Epithelial cell of prostate (primary cell): ENCODE data around the gene MED15.

ENCODE experiments used
- DNase-seq: peaks from one replicate; pipeline ENCODE4 v3.0.0-alpha.2; 2011; ENCODE audit warnings: low read depth, low spot score
- H3K27ac ChIP-seq: fragments of 450-650 bp; 2 replicates; pipeline ENCODE4 v1.5.1; 2017; ENCODE audit warnings: mild to moderate bottlenecking

The MED15 gene

DNA sequence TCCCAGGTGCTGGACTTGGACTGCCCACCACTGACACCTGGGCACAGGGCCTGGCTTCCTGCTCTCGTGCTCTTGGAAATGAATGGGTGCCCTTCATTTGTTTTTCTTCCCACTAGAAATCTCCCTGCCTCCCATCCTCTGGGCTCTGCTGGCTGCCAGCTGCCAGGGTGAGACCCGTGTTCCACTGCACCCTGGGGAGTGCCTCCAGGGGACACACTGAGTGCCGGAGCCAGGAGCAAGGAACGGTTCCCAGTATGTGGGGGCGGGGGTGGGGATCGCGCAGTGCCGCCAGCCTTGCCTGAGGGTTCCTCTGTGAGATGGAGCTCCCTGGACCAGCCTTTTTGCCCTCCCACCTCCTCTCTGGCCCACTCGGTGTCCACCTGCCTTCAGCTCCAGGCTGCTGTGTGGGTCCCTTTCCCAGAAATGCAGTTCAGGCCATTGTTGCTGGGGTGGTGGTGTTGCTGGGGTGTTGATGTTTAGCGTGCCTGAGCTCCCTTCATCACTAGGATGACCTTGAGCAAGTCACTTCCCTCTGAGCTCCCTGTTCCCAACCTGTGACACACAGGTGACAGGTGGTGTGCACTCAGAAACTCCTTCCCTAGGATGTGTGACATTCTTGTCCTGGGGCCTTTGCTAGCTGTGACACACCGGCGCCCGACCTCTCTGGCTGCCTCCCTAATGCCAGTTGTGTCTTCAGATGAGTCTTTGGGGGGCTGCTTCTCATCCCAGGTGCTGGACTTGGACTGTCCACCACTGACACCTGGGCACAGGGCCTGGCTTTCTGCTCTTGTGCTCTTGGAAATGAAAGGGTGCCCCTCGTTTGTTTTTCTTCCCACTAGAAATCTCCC is 72.1 kb downstream of the MED15 start:
- DNase-seq: no peak
- no peak overlapping the region for H3K27ac ChIP-seq

DNA sequence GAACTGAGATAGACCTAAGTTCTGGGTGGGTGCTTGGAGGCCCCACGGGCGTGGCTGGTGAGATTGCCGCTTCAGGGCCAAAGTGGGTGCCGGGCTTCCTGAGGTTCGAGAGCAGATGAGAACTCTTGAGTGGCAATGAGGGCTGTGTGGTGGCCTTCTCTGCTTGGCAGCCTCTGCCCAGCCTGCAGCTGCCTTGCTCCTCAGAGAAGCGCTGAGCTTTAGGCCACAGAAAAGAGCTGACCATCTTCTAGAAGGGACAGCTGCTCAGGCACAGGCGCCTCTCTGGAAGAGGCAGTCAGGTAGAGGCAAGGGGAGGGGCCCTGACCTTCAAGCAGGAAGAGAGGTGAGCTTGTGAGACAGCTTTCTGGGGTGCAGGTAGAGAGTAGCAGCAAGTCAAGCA is 72.8 kb downstream of the MED15 start:
- DNase-seq: no peak
- H3K27ac ChIP-seq: no peak overlapping the region

DNA sequence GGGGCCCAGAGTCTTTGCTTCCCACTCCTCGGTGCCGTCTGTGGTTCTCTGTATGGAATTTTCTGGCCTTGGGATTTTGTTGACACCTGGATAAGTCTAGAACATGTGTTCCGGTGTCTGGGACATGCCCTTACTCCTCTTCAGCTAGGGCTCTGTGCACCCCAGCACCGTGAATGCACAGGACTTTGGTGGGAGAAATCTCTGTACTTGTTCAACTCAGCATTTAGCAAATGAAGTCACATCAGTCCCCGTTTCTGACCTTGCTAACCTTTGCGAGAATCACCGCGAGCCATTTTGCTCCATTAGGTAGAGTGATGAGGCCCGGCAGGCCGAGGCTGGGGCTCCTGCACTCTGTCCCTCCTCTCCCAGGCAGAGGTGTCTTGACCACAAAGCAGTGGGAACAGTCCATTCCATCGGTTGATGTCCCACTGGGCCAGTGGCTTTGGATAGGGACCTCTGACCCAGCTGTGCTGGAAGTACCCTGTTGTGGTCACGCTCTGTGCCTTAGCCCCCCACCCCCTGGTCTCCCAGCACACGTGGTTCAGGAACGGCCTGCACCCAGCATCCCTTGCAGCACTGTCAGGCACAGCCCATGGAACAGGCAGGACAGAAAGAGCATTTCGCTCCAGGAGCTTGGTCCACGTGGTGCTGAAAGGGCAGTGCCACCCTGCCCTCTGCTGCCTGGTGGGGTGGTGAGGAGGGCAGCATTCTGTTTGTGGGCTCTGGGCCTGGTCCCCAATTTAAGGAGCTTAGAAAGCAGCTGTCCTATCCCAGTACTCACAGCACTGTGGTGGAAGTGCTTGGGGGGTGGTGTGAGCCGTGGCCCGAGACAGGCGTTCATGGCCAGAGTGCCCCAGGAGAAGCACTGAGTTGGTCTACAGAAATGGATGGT is 73.4 kb downstream of the MED15 start:
- DNase-seq: no peak
- no peak overlapping the region for H3K27ac ChIP-seq

DNA sequence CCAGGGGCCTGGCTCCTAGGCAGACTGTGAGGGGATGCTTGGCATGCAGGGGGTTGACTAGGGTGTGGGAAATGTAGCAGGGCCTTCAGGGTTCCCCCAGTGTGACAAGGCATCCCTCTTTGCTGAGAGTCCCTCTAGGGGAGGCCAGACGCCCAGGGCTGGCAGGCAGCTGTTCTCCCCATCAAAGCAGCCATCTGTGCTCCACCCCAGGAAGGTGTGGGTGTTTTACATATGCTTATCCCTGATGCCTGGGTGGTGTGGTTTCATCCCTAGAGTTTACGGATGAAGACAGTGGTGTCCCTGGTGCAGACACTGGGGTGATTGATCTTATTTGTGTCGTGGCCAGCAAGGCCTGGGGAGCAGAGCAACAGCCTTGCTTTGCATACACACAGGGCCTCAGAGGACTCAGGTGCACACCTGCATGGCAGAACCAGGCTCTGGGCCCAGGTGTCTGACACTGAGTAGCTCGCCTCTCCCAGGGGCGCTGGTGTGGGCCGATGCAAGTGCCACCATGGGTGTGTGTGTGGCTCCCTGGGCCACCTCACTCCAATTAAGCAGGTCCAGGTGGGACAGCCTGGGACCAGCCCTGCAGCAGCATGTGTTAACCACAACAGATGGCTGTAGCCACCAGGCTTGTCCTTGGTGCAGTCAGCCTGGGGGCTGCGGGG is 74.2 kb downstream of the MED15 start:
- no peak for DNase-seq
- no peak overlapping the region for H3K27ac ChIP-seq

DNA sequence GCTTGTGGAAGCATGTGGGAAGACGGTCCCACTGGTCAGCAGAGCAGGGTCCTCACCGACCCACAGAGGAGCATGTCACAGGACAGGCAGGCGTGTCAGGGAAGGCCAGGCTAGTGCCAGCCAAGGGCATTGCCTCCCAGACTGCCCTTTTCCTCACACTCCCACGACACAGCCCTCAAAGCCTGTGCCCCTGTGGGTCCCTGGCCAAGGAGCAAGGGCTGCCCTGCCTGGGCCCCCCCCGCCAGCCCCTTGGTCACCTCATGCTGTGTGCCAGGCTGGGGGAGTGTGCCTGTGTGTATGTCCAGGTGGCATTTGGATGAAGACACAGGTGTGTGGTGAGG is 74.7 kb downstream of the MED15 start:
- DNase-seq: no peak
- no peak overlapping the region for H3K27ac ChIP-seq

DNA sequence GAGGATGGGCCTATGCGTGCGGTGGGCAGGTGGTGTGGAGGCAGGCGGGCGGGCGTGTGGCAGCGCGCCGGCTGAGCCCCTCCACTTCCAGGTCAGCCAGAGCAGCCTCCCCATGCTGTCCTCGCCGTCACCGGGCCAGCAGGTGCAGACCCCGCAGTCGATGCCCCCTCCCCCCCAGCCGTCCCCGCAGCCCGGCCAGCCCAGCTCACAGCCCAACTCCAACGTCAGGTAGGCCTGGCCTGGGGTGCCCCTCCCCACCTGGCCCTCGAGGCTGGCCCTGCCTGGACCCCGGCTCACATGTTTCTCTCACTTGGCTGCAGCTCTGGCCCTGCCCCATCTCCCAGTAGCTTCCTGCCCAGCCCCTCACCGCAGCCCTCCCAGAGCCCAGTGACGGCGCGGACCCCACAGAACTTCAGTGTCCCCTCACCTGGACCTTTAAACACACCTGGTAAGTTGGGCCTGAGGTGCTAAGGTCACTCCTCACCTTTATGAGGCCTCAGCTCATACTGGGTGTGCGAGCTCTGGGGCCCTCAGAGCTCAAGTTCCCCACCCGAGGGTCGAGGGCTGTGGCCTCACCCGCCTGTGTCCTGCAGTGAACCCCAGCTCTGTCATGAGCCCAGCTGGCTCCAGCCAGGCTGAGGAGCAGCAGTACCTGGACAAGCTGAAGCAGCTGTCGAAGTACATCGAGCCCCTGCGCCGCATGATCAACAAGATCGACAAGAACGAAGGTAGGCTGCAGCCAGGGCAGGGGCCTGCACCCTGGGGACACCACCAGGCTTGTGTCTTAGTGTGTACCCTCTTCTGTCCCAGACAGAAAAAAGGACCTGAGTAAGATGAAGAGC is 75.3 kb downstream of the MED15 start:
- no peak overlapping the region for H3K27ac ChIP-seq
- no peak for DNase-seq

DNA sequence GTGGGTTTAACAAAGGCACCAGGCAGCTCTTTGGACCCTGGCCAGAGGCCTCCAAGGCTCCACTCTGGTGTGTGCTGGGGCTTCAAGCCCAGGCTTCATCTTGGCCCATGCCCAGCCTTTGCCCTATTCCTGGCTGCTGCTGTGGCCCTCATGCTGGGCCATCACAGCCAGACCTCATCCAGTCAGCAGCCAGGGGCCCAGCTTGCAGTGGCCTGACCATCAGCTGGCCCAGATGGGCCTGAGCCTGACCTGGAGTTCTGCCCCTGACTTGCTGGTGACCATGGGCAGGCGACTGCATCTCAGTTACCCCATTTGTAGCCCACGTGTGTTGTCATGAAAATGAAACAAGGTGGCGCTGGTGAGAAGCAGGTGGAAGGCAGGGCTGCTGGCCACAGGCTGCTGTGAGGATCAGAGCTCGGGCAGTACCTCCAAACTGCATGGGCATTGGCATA is 76.1 kb downstream of the MED15 start:
- DNase-seq: no peak

DNA sequence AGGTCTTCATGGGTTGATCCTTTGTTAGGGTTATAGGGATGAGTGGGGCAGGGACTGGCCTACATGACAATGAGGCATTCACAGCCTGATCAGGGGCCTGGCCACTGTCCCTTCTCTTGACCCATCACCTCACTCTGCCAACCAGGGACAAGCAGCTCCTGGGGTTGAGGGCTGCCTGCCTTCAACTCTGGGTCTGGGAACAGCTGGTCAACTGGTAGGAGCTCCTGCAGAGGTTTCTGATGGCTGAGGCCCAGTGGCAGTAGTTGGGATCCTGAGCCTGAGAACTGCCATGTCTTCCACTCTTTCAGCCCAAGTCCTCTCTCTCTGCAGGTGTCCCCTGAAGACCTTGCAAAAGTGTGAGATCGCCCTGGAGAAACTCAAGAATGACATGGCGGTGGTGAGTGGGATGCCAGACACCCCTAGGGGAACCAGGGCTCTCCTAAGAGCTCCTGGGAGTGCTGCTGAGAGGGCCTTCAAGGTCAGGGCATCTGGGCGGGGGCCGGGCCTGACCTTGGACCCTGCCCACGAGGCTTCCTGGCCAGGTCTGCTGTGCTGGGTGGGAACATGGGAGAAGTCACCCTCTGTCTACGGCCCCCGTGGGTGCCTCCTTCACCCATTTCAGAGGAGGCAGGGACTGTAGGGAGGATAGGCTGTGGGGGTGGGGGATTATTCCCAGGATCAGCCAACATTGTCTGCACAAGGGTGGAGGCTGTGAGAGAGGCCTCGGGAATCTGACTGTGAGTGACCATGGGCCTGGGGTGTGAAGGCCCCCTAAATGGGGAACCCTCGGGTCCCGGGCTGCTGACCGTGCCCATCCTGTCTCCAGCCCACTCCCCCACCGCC is 76.8 kb downstream of the MED15 start:
- H3K27ac ChIP-seq: no peak overlapping the region
- DNase-seq: no peak

More for the DNA sequence above, 76.1 kb downstream of the MED15 start:
- no peak overlapping the region for H3K27ac ChIP-seq

DNA sequence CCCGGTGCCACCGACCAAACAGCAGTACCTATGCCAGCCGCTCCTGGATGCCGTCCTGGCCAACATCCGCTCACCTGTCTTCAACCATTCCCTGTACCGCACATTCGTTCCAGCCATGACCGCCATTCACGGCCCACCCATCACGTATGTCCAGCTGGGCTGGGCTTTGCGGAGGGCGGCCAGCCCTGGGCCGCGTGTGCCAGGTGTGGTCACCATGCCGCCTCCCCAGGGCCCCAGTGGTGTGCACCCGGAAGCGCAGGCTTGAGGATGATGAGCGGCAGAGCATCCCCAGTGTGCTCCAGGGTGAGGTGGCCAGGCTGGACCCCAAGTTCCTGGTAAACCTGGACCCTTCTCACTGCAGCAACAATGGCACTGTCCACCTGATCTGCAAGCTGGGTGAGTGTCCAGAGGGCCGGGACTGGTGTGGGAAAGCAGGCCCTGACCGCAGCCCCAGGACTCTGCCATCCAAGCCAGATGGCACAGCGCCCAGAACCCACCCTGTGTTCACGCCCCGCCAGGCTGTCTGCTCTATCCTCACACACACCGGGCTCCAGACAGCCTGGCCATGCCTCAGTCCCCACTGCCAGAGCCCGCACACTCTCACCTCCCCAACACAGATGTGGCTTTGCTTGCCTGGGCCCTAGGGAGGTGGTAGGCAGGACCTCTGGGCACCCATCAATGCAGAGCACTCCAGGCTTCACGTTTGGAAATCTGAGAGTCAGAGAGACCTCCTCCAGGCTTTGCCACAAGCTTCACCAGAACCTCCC is 77.6 kb downstream of the MED15 start:
- H3K27ac ChIP-seq: peak overlapping the region; percentile 32
- DNase-seq: no peak

DNA sequence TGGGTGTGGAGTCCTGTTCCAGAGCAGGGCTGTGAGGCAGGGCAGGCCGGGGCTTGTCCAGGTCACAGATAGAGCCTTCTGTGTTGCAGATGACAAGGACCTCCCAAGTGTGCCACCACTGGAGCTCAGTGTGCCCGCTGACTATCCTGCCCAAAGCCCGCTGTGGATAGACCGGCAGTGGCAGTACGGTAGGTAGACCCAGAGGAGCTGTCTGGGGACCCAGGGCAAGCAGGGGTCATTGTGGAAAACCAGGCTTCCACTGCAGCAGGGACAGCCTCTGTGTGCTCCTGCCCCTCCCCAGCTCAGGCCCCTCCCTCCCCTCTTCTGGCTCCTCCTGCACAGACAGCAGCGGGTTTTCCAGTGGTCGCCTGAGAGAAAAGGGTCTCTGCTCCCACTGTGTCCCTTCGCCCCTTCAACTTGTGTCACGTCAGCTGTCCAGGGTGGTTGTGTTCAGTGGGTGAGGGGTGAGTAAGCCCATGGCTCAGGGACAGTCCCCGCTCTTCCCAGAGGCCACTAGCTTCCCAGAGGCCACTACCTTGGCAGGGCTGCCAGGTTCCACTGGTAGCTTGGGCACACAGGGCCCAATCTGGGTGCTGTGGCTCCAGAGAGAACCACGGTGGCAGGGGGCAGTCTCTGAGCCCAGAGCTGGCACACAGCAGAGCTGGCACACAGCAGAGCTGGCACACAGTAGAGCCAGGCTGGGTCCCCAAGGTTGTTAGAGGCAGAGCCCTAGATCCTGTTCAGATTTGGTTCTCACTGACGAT is 78.4 kb downstream of the MED15 start:
- DNase-seq: no peak
- peak overlapping the region; percentile 32 for H3K27ac ChIP-seq

DNA sequence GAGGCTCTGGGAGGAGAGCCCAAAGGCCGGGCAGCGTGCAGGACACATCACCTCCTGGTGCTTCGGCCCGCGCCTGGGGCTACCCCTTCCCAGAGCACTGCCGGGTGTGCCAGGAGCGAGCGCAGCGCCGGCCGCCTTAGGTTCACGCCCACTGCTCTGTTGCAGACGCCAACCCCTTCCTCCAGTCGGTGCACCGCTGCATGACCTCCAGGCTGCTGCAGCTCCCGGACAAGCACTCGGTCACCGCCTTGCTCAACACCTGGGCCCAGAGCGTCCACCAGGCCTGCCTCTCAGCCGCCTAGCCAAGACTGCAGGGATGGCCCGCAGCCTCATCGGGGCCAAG is 79.0 kb downstream of the MED15 start:
- DNase-seq: no peak
- peak overlapping the region; percentile 32 for H3K27ac ChIP-seq

DNA sequence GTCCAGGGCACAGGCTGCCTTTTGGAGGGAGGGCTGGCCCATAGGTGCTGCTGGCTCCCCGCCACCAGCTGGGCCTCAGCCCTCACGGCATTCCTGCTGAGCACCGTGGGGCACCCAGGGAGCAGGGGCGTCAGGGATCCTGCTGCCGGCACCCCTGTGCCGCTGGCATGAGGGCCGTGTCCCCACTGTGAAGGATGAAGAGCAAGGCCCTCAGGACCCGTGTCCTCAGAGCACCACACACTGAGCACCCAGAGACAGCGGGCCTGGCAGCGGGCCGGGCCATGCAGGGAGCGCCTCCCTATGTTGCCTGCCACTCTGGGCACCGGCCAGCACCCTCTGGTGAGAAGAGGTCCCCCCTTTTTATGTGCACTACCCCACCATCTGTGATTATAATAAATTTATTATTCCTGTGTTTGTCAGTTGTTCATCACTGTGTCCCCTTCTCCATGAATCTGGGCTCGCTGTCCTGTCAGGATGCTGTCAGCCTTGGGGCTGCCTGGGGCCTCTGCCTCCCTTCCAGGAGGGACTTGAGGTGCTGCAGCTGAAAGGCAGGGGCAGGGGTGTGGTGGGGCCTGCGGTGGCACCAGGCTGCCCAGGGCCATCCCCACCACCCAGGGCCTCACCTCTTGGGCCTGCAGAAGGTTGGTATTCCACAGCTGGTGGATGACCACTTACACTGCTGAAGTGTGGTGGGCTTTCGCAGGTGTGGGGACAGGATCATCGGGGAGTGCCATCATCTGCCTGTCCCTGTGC is 80.0 kb downstream of the MED15 start:
- no peak for DNase-seq
- no peak overlapping the region for H3K27ac ChIP-seq

DNA sequence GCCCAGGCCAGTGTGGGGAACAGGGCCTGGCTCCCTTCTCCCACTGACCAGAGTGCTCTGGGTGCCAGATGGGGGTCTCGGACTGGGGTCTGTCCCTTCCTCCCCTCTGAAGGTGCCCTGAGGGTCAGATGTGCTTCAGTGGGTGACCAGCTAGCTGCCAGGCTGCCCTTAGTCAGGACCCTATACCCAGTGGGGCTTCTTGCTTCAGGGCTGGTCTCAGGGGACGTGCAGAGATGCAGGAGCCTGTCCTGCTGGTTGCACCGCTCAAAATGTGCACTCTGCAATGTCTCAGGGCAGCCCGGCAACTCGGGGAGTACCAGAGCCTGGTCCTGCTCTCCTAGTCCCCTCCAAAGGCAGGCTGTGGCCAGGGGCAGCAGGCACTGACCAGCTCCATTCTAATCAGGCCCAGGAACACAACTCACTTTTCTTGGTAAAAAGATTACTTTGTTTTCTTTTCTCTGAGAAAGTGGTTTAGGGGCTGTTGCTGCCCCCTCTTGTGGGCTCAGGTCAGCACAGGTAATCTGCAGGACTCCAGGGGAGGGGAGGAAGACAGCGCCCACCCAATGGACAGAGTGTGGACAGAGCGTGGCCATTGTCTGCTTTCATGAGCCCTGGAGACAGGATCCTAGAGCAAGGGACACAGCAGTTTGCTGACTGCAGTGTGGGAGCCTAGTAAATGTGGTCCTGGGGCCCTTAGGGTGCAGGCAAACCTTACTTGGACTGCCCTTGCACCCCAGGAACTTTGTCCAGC is 80.9 kb downstream of the MED15 start:
- peak overlapping the region; percentile 36 for H3K27ac ChIP-seq
- no peak for DNase-seq

DNA sequence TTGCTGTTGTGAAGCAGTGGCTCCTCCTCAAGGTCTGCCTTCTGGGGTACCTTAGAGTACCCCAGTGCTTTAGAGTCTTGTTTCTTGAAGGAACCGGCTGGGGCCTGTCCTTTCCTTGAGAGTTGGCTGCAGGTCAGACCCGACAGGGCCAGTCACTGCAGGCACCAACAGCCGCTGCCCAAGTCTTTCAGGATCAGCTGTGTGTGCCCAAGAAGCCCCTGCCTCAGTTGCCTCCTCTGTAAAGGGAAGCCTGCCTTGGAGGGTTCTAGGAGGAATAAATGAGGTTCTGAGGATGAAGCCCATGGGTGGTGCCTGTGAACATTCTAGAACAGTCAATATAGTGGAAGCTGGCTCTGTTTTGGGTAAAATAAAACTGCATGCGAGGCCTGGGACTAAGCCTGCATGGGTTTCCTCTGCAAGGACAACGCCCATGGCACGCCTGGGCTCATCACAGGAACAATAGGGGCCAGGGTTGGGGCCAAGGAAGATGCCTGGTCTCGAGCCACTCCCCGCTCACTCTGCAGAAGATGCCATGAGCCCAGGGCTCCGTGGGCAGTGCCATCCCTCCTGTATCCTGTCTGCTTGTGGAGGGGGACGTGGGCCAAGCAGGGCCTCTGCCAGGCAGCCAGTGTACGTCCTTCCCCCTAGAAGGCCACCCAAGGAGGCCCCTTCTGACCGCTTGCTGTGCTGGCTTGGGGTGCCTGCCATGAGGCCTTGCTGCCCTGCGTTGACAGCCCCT is 81.6 kb downstream of the MED15 start:
- DNase-seq: no peak
- peak overlapping the region; percentile 36 for H3K27ac ChIP-seq

DNA sequence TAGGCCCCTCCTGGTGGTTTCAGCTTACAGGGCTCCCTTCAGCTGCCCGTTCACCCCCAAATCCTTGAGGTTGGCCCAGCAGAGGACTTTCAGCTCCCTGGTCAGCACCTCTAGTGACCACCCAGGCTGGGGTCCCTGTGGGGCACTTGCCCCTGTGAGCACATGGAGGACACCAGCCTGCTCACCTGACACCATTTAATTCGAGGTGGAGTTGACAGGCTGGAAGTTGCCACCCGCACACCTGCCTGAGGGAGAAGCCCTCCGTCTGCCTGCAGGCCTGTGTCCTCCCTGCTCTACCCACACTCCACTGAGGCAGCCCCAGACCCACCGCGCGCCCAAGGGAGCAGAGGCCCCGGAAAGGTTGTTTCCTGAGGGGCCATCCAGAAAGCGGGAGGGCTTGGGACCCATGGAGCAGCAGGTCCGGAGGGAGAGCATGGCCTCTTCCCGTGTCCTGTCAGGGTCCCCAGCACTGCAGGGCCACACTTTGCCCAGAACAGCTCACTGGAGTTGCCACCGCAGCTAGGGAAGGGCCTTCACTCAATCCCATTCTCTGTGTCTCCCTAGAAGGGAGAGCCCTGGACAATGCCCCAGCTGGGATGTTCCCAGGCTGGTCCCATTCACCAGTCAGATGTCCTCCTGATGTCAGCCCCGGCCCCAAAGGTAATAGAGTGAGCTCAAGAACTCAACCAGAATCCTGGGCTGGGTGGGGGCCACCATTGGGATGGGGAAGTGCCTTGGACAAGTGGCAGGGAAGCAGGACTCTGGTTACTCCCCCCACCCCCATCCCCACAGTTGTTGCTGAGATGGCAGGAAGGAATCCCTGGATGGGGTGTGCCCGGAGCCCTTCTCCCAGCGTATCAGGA is 82.4 kb downstream of the MED15 start:
- no peak overlapping the region for H3K27ac ChIP-seq
- DNase-seq: no peak
